Esophagus squamous epithelium (tissue), 5 donors: ENCODE results near the gene CTCFL. TPM values are rescaled to one million over a fixed set of nuclear protein-coding genes. Genes with fewer than 3 reads are reported as not detected.

Experiments
- DNase-seq: peaks from one replicate; lab custom pipeline; 2025; lab: John Stamatoyannopoulos, UW
- H3K27ac ChIP-seq, 4 donors: fragments of 200-600 bp; sonication (generic); one replicate each; pipeline ENCODE4 v1.5.1; 2016 to 2019; ENCODE audit warnings: mild to moderate bottlenecking in 1 of 4
- H3K27me3 ChIP-seq, 4 donors: fragments of 200-600 bp; sonication (generic); 1 replicate in 3 of 4; 2 replicates in 1 of 4; pipeline versions ENCODE4 v1.5.1 to v1.6.0; 2017 to 2021; ENCODE audit warnings: antibody characterized with exemption in 1 of 4
- H3K36me3 ChIP-seq, 3 donors: fragments of 200-600 bp; sonication (generic); one replicate each; pipeline ENCODE4 v1.5.1; 2016 to 2019
- H3K4me1 ChIP-seq, 3 donors: fragments of 200-600 bp; sonication (generic); one replicate each; pipeline ENCODE4 v1.5.1; 2017 to 2019
- H3K4me3 ChIP-seq, 4 donors: fragments of 200-600 bp; sonication (generic); 1 replicate in 3 of 4; 2 replicates in 1 of 4; pipeline ENCODE4 v1.5.1; 2016 to 2019; ENCODE audit warnings: mild to moderate bottlenecking in 2 of 4, moderate library complexity in 1 of 4
- H3K9me3 ChIP-seq, 3 donors: fragments of 200-600 bp; sonication (generic); one replicate each; pipeline ENCODE4 v1.5.1; 2016 to 2019
- POLR2A ChIP-seq, 4 donors: fragments of 450-650 bp; IDR thresholded peaks; one replicate each; pipeline ENCODE4 v1.6.1; 2017; ENCODE audit warnings: antibody characterized with exemption in 4 of 4, mild to moderate bottlenecking in 4 of 4, moderate library complexity in 3 of 4
- WGBS, 2 donors: methylation state at CpG; one replicate each; pipeline ENCODE4 v1.1.5; 2018; 5-methylcytosine and 5-hydroxymethylcytosine counted together
- intact Hi-C: fragments of 100-400 bp; cut with DNase I; formaldehyde crosslinking; loops from one replicate; pipeline ENCODE4 v1.15.0; 2022
- total RNA-seq, 4 donors: library from RNA; depleted of rRNA; stranded (reverse); fragments of >200 nt; gene quantifications; one replicate each; pipeline ENCODE4 v1.1.0, GENCODE V29; 2016
- TF ChIP-seq, protein P1 (sequence below), 6 experiments: fragments of 450-650 bp in 4 of 6; fragments of 200-600 bp in 2 of 6; sonication (generic) in 2 of 6; IDR thresholded peaks; one replicate each; pipeline ENCODE4 v1.5.1; 2016 to 2019; ENCODE audit warnings: antibody characterized with exemption in 6 of 6, mild to moderate bottlenecking in 4 of 6, moderate library complexity in 4 of 6
- donor health status: DM: yes; HTN: yes; CAD: no.

The CTCFL gene
- total RNA-seq, 4 donors from 2014 or later, result 0.19 TPM; not detected in 3

GRCh38 chr20:57458400-57459160, 66.4 kb downstream of the CTCFL start:
- intact Hi-C loops, result no loop called here
- DNase-seq, result no peak
- H3K36me3 ChIP-seq, result no peaks in the 10 kb centered on the region
- H3K27ac ChIP-seq, result peak overlapping the region in 3 of 4 donors; percentile 23 to 58 (median 32)
- WGBS, 2 donors, result 55 to 63% methylated on average over 7 of the region's 7 CpGs
- H3K4me3 ChIP-seq, result no peak overlapping the region
- no peak for TF ChIP-seq POLR2A (IDR thresholded peaks at IDR 0.05)
- H3K4me1 ChIP-seq, result peaks cover 0 to 12% (median 11%) of the 10 kb centered on the region in 3 donors
- no peaks in the 10 kb centered on the region for H3K27me3 ChIP-seq
- H3K9me3 ChIP-seq, result no peaks in the 10 kb centered on the region

- intact Hi-C loops, result no loop called here
- H3K9me3 ChIP-seq, result no peaks in the 10 kb centered on the region
- H3K4me1 ChIP-seq, result peaks cover 0 to 12% (median 11%) of the 10 kb centered on the region in 3 donors
- TF ChIP-seq, protein P1, sequence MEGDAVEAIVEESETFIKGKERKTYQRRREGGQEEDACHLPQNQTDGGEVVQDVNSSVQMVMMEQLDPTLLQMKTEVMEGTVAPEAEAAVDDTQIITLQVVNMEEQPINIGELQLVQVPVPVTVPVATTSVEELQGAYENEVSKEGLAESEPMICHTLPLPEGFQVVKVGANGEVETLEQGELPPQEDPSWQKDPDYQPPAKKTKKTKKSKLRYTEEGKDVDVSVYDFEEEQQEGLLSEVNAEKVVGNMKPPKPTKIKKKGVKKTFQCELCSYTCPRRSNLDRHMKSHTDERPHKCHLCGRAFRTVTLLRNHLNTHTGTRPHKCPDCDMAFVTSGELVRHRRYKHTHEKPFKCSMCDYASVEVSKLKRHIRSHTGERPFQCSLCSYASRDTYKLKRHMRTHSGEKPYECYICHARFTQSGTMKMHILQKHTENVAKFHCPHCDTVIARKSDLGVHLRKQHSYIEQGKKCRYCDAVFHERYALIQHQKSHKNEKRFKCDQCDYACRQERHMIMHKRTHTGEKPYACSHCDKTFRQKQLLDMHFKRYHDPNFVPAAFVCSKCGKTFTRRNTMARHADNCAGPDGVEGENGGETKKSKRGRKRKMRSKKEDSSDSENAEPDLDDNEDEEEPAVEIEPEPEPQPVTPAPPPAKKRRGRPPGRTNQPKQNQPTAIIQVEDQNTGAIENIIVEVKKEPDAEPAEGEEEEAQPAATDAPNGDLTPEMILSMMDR (IDR thresholded peaks at IDR 0.05), result no peak
- TF ChIP-seq POLR2A (IDR thresholded peaks at IDR 0.05), result no peak
- peak overlapping the region in 3 of 4 donors; percentile 23 to 58 (median 32) for H3K27ac ChIP-seq
- DNase-seq, result no peak
- no peaks in the 10 kb centered on the region for H3K27me3 ChIP-seq
- WGBS, 2 donors, result 61 to 70% methylated on average over 11 to 18 of the region's 21 CpGs
- H3K4me3 ChIP-seq, result no peak overlapping the region
- H3K36me3 ChIP-seq, result no peaks in the 10 kb centered on the region
Measured at GRCh38 chr20:57457243-57458095, 67.5 kb downstream of the CTCFL start.

DNA sequence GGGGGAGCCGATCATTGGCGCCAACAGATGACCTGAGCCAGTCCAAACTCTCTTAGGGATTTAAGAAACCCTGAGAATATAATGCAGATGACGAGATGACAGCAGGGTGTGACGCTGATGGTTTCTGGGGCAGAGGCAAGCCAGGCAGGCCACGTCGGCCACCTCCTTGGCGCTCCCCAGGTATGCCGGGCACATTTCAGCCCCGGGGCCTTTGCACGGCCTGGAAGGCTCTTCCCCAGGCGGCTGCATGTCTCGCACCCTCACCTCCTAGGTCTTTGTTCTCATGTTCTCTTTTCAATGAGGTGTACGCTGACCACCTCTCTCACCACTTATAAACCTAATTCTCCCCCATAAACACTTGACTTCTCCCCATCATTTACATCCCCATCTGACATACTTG, 68.8 kb downstream of the CTCFL start:
- Histone ChIP-seq H3K9me3 (no peaks in the 10 kb centered on the region), H3K4me3 (no peak overlapping the region), H3K36me3 (no peaks in the 10 kb centered on the region), H3K4me1 (peaks cover 0 to 20% (median 12%) of the 10 kb centered on the region in 3 donors), H3K27ac (no peak overlapping the region), H3K27me3 (peaks cover 0 to 1% (median 0%) of the 10 kb centered on the region in 4 donors)
- WGBS, 2 donors, result 92 to 93% methylated on average over 10 to 13 of the region's 13 CpGs
- intact Hi-C loops, result no loop called here
- no peak for DNase-seq
- no peak for TF ChIP-seq POLR2A (IDR thresholded peaks at IDR 0.05)
- TF ChIP-seq, protein P1 (IDR thresholded peaks at IDR 0.05), result no peak

DNA sequence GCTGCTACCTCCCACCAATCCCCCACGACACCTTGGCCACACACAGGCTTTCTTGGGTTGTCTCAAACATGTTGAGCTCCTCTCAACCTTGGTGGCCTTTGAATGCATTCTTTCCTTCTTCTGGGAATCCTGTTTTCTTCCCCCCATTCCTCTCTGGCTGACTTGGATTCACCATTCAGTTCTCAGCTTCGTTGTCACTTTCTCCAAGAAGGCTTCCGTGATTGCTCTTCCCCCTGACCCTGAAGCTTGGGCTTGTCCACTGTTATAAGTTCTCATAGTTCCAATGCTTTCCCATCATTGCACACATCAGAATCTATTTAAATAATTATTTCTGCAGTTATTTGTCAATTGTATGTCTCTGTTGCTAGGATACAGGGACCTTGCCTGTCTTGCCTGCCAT, 69.6 kb downstream of the CTCFL start:
- Histone ChIP-seq H3K9me3 (no peaks in the 10 kb centered on the region), H3K4me3 (no peak overlapping the region), H3K4me1 (peaks cover 0 to 28% (median 18%) of the 10 kb centered on the region in 3 donors), H3K27ac (no peak overlapping the region), H3K36me3 (no peaks in the 10 kb centered on the region), H3K27me3 (peaks cover 0 to 7% (median 0%) of the 10 kb centered on the region in 4 donors)
- TF ChIP-seq, protein P1 (IDR thresholded peaks at IDR 0.05), result no peak
- TF ChIP-seq POLR2A (IDR thresholded peaks at IDR 0.05), result no peak
- no peak for DNase-seq
- whole genome bisulfite sequencing, 2 donors, result 72 to 75% methylated on average over 3 of the region's 3 CpGs
- intact Hi-C loops, result no loop called here

DNA sequence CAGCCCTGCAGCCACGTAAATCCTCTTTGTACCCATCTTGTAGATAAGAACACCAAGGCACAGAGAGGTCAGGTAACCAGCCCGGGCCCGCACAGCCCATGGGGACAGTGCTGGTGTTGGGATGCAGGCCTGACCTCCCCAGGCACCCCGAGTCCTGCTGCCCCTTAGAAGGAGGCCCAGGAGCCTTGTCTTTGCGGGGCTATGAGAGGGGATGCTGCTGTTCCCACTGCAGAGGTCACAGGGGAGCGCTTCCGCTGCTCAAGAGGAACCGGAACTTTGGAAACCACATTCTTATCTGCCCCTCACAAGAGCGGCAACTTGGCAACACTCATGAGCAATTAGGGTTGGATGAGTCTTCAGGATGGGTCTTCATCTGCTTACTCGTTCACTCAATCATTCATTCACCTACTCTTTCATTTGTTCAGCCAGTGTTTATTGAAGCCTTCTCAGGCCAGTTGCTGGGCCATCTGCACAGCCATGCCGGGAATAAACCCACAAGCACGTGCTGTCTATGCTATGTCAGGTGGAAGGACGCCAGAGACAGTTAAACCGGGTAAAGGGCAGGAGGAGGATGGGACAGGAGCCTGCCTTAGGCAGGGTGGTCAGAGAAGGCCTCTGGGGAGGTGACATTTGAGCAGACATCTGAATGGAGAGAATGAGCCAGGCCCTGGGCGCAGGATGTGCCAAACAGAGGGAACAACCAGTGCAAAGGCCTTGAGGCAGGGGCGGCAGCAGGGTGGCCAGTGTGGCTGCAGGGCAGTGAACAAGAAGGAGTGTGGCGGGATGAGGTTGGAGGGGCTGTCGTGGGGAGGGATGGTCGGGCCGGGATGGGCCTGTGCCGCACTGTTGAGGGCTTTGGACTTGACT, 72.9 kb downstream of the CTCFL start:
- H3K36me3 ChIP-seq, result no peaks in the 10 kb centered on the region
- intact Hi-C loops, result no loop called here
- DNase-seq, result no peak
- peak overlapping the region in 1 of 4 donors; percentile 29 for H3K27ac ChIP-seq
- no peak for TF ChIP-seq POLR2A (IDR thresholded peaks at IDR 0.05)
- TF ChIP-seq, protein P1 (IDR thresholded peaks at IDR 0.05), result no peak
- WGBS, 2 donors, result 68 to 89% methylated on average over 11 to 17 of the region's 21 CpGs
- H3K4me1 ChIP-seq, result peaks cover 0 to 23% (median 7%) of the 10 kb centered on the region in 3 donors
- no peak overlapping the region for H3K4me3 ChIP-seq
- peaks cover 0 to 14% (median 0%) of the 10 kb centered on the region in 4 donors for H3K27me3 ChIP-seq
- no peaks in the 10 kb centered on the region for H3K9me3 ChIP-seq
